ENCODE data around the gene FREM3. TPM values are rescaled to one million over a fixed set of nuclear protein-coding genes. Genes with fewer than 3 reads are reported as not detected.

The FREM3 gene
- total RNA-seq, 1 experiment from 2014 or later: not detected

DNA sequence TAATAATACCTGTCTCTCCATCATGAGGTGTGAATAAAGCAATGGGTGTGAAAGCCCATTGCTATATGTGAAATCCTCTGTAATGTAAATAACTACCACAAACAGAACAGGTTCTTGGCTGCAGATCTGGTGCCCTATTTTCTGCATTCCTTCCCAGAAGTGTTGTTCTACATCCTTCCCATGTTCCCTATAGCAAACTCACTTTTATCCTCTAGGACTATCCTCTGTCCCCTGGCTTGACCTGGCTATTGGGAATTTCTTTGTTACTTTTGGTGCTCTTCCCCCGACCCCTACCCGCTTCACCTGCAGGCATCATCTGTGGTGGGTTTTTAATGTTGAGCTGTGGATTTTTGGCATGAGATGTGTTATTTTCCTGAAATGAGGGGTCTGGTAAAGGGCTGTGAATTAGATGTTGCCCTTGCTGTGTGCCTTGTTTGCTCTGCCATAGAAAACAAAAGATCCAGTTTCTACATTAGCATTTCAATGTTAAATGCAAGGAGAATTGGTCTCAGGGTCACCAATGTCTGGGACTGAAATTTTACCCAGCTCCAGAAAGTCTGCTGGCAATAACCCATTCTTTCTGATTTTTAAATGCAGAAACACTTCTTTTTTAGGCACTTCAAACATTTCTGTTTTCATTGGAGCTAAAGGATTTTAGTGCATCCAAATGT, 13.6 kb upstream of the FREM3 start:
- H3K27ac Mint-ChIP-seq (ENCODE audit: low read depth, unreplicated experiment): no peak overlapping the region

DNA sequence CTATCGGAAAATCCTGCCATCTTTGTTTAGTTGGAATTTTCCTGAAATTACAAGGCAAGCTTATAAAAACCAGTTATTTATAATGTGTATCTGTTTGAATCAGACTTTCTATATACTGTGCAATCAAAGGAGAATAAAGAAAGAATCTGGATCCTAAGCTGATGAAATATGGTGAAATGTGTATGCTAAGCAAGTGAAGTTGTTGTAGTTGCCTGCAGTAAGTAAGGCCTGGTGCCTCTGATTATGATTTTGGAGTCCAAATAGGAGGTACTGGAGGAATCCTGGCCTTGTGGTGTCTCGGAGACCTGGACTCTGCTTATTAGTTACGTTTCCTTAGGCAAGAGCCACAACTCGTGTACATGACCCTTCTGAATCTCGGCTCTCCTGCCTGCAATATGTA, 13.1 kb upstream of the FREM3 start:
- TF ChIP-seq, protein P1, sequence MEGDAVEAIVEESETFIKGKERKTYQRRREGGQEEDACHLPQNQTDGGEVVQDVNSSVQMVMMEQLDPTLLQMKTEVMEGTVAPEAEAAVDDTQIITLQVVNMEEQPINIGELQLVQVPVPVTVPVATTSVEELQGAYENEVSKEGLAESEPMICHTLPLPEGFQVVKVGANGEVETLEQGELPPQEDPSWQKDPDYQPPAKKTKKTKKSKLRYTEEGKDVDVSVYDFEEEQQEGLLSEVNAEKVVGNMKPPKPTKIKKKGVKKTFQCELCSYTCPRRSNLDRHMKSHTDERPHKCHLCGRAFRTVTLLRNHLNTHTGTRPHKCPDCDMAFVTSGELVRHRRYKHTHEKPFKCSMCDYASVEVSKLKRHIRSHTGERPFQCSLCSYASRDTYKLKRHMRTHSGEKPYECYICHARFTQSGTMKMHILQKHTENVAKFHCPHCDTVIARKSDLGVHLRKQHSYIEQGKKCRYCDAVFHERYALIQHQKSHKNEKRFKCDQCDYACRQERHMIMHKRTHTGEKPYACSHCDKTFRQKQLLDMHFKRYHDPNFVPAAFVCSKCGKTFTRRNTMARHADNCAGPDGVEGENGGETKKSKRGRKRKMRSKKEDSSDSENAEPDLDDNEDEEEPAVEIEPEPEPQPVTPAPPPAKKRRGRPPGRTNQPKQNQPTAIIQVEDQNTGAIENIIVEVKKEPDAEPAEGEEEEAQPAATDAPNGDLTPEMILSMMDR (IDR thresholded peaks at IDR 0.05; ENCODE audit: unreplicated experiment): no peak
- H3K4me1 Mint-ChIP-seq (ENCODE audit: insufficient read depth, unreplicated experiment): no peaks in the 10 kb centered on the region
- POLR2A ChIA-PET: no interaction called here
- BruUV-seq (replicated peaks): no TSS peak
- intact Hi-C loops (cut with micrococcal nuclease): no loop called here
- peaks cover 6% of the 10 kb centered on the region for H3K27me3 Mint-ChIP-seq (ENCODE audit: insufficient read depth, unreplicated experiment)
- CTCF ChIA-PET: no interaction called here
- no peaks in the 10 kb centered on the region for H3K36me3 Mint-ChIP-seq (ENCODE audit: insufficient read depth, unreplicated experiment)
- H3K27ac Mint-ChIP-seq (ENCODE audit: low read depth, unreplicated experiment): no peak overlapping the region
- no peak overlapping the region for H3K4me3 Mint-ChIP-seq (ENCODE audit: unreplicated experiment)
- H3K9me3 Mint-ChIP-seq (ENCODE audit: unreplicated experiment): peaks cover 4% of the 10 kb centered on the region
- no peak for DNase-seq (ENCODE audit: unreplicated experiment)

More for the DNA sequence above, 13.6 kb upstream of the FREM3 start:
- ChIA-PET CTCF (no interaction called here), POLR2A (no interaction called here)
- TF ChIP-seq, protein P1 (IDR thresholded peaks at IDR 0.05; ENCODE audit: unreplicated experiment): no peak
- no TSS peak for BruUV-seq (replicated peaks)
- no peak for DNase-seq (ENCODE audit: unreplicated experiment)
- Mint-ChIP-seq H3K4me1 (ENCODE audit: insufficient read depth, unreplicated experiment) (no peaks in the 10 kb centered on the region), H3K27me3 (ENCODE audit: insufficient read depth, unreplicated experiment) (peaks cover under 1% of the 10 kb centered on the region), H3K9me3 (ENCODE audit: unreplicated experiment) (no peaks in the 10 kb centered on the region), H3K4me3 (ENCODE audit: unreplicated experiment) (no peak overlapping the region), H3K36me3 (ENCODE audit: insufficient read depth, unreplicated experiment) (no peaks in the 10 kb centered on the region)
- intact Hi-C loops (cut with micrococcal nuclease): no loop called here

DNA sequence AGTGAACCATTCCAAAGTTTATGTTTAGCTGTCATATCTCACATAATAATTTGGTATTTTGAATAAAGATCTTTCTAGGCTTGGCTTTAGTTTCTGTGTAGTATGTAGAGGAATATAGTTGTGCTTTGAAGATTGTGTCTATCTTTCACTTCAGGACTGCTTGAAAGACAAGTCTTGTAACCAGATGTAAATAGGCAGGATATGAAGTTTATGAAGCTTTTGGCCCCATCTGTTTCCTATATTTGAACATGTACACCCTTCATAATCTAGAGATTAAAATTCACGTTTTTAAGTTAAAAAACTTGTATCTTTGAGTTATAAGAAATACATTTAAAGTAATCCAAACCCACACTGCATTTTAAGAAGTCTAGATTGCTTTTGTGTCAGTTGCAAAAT, 11.7 kb upstream of the FREM3 start:
- peaks cover 7% of the 10 kb centered on the region for H3K9me3 Mint-ChIP-seq (ENCODE audit: unreplicated experiment)
- ChIA-PET POLR2A (no interaction called here), CTCF (no interaction called here)
- no peak overlapping the region for H3K27ac Mint-ChIP-seq (ENCODE audit: low read depth, unreplicated experiment)
- DNase-seq (ENCODE audit: unreplicated experiment): no peak
- TF ChIP-seq, protein P1 (IDR thresholded peaks at IDR 0.05; ENCODE audit: unreplicated experiment): no peak
- H3K4me1 Mint-ChIP-seq (ENCODE audit: insufficient read depth, unreplicated experiment): no peaks in the 10 kb centered on the region
- intact Hi-C loops (cut with micrococcal nuclease): no loop called here
- H3K27me3 Mint-ChIP-seq (ENCODE audit: insufficient read depth, unreplicated experiment): peaks cover 12% of the 10 kb centered on the region
- no TSS peak for BruUV-seq (replicated peaks)
- no peak overlapping the region for H3K4me3 Mint-ChIP-seq (ENCODE audit: unreplicated experiment)
- H3K36me3 Mint-ChIP-seq (ENCODE audit: insufficient read depth, unreplicated experiment): no peaks in the 10 kb centered on the region

GRCh38 chr4:143711543-143712154, 11.2 kb upstream of the FREM3 start:
- Mint-ChIP-seq H3K4me1 (ENCODE audit: insufficient read depth, unreplicated experiment) (no peaks in the 10 kb centered on the region), H3K27ac (ENCODE audit: low read depth, unreplicated experiment) (no peak overlapping the region), H3K4me3 (ENCODE audit: unreplicated experiment) (no peak overlapping the region), H3K36me3 (ENCODE audit: insufficient read depth, unreplicated experiment) (no peaks in the 10 kb centered on the region), H3K9me3 (ENCODE audit: unreplicated experiment) (peaks cover 12% of the 10 kb centered on the region), H3K27me3 (ENCODE audit: insufficient read depth, unreplicated experiment) (peaks cover 17% of the 10 kb centered on the region)
- no peak for DNase-seq (ENCODE audit: unreplicated experiment)
- intact Hi-C loops (cut with micrococcal nuclease): no loop called here
- CTCF ChIA-PET: no interaction called here
- BruUV-seq (replicated peaks): no TSS peak
- TF ChIP-seq, protein P1 (IDR thresholded peaks at IDR 0.05; ENCODE audit: unreplicated experiment): no peak
- POLR2A ChIA-PET: no interaction called here
